Stimulated activated CD8-positive, alpha-beta memory T cell treated with anti-CD3 and anti-CD28 coated beads, Interleukin-15, amount 100 ng/mL, for 48 hours (primary cell): Measurements from ENCODE around the gene RUNX1.

Experiments
- DNase-seq, 2 donors: peaks; one replicate each; pipeline ENCODE4 v3.0.0-alpha.2; 2020; ENCODE audit warnings: low read depth in 2 of 2

Gene RUNX1

GRCh38 chr21:34924771-34925419, 124.2 kb downstream of the RUNX1 start:
- DNase-seq, result no peak

DNA sequence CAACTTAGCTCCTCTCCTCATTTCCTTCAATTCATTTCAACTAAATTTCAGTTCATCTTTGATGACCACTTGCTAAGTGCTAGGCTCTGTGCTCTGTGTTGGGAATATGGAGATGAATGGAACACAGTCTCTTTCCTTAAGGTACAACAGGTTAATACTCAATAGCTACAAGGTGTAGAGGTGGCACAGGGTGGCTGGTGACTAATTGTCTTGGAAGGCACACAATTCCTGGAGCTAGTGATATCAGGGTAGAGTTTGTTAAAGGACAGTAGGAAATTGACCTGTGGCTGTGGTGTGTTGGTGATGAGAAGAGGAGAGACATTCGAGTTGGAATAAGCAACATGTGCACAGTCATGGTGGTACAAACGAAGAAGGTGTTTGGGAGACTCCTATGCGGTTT, 124.9 kb downstream of the RUNX1 start:
- no peak for DNase-seq

- DNase-seq, result no peak
Measured at GRCh38 chr21:34923626-34924025, 125.5 kb downstream of the RUNX1 start.

- DNase-seq, result no peak
Measured at GRCh38 chr21:34923202-34923601, 125.9 kb downstream of the RUNX1 start.

- no peak for DNase-seq
Measured at GRCh38 chr21:34922479-34922878, 126.6 kb downstream of the RUNX1 start.

DNA sequence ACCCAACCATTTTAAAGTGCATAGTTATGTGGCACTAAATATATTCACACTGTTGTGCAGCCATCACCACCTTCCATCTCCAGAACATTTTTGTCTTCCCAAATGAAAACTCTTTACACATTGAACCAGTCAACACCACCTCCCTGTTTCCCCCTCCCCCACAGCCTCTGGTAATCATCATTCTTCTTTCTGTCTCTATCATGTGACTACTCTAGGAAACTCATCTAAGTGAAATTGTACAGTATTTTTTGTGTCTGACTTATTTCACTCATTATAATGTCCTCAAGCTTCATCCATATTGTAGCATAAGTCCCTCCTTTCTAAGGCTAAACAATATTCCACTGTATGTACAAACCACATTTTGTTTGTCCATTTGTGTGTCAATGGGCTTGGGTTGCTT, 128.0 kb downstream of the RUNX1 start:
- DNase-seq, result no peak

DNA sequence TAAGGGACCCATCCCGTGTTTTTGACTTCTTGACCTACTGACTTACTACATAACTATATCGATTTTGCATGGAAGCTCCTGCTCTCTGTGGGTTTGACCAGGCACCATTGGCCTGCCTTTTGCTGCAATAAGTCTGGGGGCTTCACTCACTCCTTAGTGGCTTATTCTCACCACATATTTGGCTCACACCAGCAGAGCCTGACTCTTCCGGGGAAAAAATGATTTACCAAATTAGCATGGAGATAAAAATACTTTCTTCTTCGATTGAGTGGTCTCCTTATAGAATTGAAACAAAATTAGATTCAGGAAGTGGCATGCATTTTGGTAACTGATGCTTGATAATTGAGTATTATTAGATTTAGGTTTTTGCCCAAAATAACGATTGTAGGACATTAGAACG, 129.7 kb downstream of the RUNX1 start:
- no peak for DNase-seq

GRCh38 chr21:34916446-34916845, 132.7 kb downstream of the RUNX1 start:
- DNase-seq, result no peak

GRCh38 chr21:34915364-34915841, 133.7 kb downstream of the RUNX1 start:
- no peak for DNase-seq

GRCh38 chr21:34914239-34914638, 134.9 kb downstream of the RUNX1 start:
- no peak for DNase-seq

- DNase-seq, result no peak
Measured at GRCh38 chr21:34913811-34914210, 135.3 kb downstream of the RUNX1 start.

DNA sequence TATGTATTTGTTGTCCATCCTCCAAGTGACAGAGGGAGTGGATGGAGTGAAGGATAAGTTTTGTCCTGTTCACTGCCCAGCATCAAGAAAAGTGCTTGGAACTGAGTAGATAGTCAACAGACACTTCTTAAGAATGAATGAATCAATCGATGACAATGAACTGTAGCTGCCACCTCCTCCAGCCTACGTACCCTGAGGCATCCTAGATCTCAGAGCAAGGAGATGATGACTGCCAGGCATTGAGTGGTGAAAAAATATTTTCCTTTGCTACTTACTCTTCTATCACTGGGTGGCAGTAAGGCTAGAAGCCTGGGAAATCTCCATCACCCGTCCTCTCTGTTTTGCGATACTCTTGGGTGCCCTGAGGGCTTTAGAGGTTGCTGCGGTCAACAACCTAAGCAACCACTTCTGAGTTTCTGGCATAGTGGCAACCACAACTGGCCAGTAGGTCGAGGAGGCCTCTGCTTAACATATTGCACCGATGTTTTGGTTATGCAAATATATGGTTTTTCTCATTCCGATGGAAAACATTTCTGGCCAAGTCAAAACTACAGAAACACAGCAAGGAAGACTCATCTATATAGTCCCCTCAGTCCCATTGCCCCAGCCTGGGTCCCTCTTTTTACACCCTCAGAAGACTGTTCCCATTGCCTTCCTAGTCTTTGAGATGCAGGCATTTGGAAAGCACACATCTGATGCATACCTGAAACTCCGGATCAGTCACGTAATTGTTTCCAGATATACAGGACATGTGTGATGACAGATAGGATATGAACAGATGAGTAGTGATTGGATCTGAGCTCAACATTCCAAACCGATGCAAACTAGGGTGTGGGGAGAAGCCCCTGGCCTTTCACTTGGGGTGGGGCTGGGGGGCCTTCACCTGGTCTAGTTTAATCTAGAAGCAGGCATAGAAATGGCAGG, 136.8 kb downstream of the RUNX1 start:
- DNase-seq, result no peak

DNA sequence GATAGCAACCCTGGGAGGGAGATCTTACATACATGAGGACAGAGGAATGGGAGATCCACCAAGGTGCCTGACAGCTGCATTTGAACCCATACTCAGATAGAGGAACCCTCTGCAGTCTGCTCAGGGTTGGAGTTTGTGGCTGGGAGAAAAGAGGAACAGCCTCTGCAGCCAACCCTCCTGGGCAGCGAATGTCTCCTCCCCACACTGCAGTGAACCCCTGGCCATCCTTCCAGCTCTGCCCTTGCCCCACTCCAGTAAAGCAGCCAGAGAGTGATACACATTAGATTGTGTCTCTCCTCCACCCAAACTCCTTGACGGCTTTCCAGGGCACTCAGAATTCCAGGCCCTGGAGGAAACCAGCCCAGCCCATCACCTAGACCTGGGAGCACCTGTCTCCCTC, 137.7 kb downstream of the RUNX1 start:
- no peak for DNase-seq

- DNase-seq, result no peak
Measured at GRCh38 chr21:34910396-34910795, 138.7 kb downstream of the RUNX1 start.

DNA sequence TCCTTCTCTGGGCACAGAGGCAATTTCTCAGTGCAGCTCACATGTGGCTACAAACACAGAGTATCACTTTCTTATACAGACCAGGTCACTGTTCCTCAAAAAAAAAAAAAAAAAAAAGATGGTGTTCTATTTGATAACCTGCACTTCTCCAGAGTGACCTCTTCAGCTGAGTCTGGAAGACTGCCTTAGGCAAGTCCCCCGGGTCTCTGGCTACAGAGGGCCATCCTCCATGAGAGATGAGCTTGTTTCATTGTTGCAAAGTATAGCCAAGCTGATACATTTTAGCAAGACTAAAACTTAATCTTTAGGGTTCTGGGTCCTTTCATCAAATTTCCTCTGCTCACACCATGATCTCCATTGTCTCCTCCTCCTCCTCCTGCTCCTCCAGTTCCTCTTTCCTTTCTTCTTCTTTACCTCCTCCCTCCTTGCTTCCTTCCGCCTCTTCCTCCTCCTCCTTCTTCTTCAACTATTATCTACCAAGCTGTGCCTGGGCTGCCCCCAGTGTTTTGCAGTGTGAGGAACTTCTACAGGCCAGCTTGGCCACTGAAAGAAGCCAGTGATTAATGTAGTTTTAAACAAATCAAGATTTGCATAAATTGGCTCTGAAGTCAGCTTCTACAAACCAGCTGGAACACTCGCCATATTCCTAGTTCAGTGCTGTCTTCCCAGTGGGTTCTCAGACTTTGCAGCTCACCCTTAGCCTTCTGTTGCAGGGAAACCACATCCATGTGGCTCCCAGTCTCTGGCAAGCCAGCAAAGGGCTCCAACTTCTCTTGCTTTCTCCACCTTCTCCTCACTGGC, 139.4 kb downstream of the RUNX1 start:
- DNase-seq, result no peak

GRCh38 chr21:34908419-34909055, 140.6 kb downstream of the RUNX1 start:
- DNase-seq, result no peak

DNA sequence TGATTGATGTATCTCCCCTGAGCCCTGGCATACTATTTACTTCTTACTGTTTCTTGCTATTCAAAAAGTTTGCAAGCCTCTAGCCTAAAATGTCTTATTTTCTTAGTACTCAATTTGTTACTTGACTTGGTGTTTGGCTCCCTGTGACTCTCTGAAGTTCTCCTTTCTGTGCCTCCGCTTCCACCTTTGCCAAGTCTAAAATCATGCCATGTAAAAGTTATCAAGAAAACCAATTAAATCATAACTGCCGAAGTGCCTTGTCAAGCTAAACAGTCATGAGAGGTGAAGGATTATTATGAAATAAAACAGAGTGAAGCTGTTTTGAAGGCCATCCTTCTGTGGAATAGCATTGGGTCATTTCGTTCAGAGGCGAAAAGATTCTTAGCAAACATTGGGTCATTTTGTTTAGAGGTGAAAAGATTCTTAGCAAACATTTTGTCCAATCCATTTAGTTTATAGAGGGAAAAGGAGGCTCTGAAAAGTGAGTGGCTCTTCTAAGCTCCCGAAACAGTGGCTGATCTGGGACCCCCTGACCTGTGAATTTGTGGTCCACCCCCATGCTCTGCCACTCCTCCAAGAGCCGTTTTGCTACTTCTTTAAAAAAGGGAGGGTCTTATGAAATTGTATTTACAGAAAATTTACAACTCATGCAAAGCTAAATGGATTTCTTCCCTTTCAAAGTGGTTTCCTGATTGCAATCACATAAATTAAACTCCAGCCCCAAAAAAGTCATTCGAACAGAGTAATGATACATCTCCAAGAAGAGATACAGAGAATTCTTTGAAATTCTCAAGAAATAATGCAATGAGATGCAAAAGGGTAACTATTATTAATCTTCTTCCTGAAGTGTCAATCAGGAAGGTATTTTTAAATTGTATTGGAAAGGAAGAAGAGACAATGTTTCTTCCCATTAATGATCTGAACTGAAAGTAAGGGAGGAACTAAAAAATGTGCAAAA, 141.4 kb downstream of the RUNX1 start:
- no peak for DNase-seq

DNA sequence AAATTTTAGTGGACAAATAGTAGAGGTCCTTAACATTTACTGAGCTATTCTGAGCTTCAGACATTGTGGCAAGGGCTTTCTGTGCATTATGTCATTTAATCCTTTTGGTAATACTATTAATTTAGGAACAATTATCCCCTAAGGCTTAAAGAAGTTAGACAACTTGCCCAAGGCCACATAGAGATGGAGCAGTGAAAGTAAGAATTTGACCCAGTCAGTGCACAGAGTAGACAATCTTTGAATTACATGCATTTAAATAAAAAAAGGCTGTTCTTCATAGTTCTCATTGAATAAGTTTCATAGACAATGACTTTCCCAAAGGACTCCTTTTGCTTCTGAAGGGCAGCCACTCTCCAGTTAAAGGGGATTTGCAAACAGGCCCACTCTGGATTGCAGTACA, 142.7 kb downstream of the RUNX1 start:
- DNase-seq, result no peak

- DNase-seq, result no peak
Measured at GRCh38 chr21:34905218-34905537, 143.9 kb downstream of the RUNX1 start.

DNA sequence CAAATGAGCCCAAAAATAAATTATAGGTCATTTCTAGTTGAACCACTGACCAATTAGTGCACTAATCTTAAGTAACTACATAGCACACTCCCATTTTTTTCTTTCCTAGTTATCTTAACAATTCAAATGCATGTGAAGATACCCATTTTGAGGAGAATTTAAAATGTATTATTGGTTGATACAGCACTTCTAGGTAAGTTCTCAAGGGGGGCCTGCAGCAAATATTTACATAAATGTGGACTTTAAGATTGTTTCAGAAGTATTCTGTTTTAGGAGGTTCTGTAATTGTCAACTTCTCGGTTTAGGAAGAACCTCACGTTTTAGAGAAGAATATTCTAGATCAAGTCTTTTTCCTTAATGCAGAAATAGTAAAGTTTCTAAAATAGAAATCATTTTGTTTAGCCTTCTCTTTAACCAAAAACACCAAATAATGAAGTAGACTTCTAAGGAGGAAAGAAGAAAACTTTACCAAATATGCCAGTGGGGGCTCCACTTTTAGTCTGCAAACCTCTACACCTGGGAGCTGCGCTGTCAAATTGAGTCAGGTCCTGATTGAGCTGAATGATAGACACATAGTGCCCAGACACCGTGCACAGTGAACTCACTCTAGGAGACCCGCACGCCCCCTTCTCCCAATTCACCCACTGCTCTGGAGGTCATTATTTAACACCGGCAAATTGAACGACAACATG, 144.4 kb downstream of the RUNX1 start:
- DNase-seq, result no peak
